Suppressor macrophage treated with lipopolysaccharide for 4 hours (primary cell): ENCODE data around the gene MDFIC.
A peak's percentile ranks its signal among the peaks of the same experiment; 100 is the strongest.

Experiments
- DNase-seq: peaks from one replicate; pipeline ENCODE4 v3.0.0-alpha.2; 2020

The MDFIC gene

DNA sequence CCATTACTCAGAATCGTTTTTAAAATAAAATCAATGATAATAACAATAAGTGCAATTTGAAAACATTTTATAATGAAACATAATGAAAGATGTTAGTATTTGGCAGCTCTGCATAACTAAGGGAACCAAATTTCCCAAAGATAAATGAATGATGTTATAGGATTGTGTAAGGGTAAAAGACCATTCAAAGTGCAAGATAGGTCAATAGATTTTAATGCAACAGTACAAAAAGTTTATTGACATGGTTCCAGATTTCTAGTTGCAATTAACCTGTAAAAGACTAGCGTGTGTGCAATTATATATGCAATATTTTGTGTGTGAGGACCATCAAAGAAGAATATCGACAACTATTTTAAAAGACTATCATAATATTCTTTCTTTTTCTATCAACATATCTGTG, 122.3 kb downstream of the MDFIC start:
- DNase-seq, result no peak

DNA sequence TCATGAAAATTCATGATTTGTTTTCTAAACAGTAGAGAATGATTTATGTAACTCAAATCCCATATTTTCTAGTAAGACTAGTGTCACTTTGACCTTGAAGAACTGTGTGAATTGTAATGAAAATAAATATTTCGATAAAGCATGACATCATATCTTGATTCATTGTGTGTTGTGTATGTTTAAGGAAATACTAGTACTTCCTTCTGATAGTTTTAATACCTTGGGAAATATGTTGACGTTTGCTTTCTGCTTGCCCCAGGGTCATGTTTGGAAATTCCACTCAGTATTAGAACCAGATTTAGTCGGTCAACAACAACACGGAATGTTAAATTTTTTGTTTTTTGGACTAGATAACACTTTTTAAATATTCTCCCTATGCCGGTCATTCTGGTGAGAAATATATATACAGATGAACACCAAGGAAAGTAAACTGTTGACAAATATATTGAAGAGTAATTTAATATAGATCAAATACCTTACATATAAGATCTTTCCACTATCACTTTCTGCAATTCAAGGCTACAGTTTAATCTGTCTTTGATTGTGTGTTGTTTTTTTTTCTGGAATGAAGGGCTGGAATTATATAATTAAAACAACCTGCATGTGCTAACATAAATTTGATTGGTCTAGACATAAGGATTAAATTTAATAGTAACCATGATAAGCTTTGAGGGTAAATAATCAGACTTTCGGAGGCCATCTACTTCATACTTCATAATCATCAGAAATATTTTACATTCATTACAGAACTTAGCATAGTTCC, 126.2 kb downstream of the MDFIC start:
- DNase-seq, result no peak

DNA sequence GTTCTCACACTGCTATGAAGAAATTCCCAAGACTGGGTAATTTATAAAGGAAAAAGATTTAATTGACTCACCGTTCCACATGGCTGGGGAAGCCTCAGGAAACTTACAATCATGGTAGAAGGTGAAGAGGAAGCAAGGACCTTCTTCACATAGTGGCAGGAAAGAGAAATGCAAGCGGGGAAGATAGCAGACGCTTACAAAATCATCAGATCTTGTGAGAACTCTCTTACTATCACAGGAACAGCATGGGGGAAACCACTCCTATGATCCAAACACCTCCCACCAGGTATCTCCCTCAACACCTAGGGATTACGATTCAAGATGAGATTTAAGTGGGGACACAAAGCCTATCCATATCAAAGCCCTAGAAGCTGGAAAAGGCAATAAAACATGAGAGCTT, 130.8 kb downstream of the MDFIC start:
- DNase-seq, result no peak

DNA sequence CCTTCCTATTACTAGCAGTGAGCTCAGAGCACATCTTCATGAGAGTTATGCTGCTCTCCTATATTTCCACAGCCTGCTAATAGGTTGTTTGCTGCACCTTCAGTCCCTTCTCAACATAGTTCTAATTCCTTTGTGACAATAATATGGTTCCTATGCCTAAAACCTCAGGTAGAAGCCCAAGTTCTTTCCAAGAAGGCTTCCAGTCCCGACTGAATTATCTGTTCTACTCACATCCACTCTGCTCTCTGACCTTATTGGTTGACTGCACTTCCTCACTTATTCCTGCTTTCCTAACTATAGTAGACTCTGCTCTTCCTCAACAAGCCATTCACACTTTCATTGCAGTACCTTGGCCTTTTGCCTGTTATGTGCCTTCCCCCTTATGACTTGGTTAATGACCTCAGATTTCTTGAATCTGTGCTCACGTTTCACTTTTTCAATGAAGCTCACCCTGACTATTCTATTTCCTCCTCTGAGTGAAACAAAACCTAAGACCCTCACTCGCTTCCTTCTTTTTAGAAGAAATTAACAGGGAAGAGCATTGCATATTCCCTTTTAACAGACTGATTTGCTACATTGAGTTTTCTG, 132.7 kb downstream of the MDFIC start:
- DNase-seq, result peak; percentile 51

DNA sequence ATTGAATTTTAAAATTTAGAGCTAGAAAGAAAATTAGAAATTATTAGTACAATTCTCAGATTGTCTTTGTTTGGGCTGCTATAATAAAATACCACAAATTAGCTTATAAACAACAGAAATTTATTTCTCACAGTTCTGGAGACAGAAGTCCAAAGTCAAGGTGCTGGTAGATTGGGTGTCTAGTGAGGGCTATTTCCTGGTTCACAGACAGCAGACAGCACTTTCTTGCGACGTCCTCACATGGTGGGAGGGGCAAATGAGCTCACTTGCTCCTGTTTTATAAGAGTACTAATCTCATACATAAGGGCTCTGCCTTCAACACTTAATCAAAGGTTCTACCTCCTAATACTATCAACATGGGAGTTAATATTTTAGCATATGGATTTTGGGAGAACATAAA, 134.1 kb downstream of the MDFIC start:
- DNase-seq, result no peak

DNA sequence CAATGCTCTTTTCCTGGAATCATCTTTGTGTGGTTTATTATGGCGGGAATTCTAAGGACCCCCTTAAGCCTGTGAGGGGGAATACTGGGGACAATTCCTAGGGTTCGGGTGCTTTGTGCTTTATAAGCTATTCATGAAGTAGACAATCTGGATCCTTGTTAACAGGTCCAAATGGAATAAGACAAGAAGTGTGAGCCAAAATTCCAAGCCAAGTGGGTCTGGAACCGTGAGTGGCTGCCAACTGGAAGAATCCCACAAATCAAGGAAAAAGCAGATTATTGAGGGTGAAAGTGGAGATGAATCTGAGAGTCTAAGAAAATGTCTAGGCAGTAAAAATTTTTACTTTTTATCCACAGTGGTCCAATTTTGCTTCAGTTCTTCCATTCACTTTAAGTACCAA, 136.8 kb downstream of the MDFIC start:
- no peak for DNase-seq

DNA sequence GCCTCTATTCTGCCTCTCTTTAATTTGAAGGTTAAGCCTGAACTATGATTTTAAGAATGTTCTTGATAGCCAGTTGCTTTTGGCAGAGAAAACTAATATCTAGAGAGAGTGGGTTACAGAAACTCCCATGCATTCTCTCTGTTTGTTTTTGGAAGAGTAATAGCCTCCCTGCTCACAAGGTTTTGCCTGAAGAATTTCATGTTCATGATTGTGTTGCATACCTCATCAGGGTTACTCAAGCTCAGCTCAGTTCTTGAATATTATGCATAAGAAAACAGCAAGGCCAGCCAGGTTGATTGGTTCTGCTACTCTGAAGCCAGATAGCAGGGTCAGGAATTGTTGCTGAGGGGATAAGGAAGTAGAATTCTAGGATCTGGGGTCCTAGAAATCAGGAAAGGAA, 137.4 kb downstream of the MDFIC start:
- DNase-seq, result no peak

DNA sequence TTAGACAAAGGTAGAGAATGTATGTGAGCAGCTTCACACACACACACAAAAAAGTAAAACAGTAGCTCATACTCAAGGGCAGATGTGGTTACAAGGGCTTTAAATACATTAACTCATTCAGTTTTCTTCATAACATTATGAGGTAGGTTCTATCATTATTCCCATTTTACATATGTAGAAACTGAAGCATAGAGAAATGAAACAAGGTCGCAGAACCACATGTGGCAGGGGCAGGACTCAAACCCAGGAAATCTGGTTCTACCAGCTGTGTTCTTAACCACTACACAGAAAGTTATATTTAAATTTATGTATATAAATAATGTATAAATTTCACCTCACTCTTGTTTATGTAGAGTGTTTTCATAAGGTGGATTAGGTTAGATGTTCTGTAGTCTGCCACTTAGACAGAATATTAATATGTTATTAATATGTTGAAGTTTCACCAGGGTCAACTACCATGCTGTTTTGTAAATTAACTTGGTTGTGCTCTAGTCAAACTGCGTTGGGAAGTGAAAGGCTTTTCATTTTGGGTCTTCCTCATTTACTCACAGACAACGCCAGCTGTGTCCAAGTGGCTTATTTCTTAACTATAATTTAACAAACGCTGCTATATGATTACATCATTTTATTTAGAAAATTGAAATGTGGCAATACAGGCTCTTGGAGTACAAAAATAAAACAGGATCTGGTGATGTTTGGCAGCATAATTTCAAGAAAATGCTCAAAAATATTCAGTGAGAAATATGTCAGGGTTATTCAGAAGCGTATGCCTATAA, 138.4 kb downstream of the MDFIC start:
- peak; percentile 83 for DNase-seq

DNA sequence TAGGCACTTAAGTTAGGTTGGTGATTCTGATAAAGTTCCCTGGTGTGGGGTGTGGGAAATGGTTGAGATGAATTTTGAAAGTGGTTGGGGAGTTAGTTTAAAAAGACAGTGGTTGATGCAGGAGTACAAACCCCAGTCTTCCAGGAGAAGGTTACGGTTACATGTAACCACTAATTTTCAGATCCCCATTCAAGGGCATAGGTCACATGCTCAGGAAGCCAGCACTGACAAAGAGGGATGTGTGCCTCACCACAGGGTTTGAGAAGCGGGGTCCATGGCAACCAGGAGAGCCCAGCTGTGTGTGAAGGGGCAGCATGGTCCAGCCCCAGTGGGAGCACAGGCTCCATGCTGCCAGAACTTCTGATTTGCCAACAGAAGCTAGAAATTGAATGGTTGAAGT, 144.2 kb downstream of the MDFIC start:
- DNase-seq, result no peak

DNA sequence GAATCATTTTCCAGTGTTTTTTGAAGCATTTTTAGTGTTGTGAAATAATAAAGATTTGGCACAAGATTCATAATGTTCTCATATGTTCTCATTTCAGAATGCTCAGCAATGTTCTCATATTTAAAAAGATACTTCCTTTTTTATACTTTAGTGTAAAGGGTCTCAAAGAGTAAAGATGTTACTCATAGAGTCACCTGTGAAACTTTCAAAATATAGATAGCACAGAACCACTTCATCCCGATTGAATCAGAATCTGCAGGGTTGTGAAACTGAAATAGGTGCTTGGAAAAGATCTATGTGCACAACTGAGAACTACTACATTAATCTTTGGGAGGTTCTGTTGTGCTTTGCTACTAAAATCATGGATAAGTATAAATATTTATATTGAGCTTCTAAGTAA, 144.7 kb downstream of the MDFIC start:
- DNase-seq, result no peak

DNA sequence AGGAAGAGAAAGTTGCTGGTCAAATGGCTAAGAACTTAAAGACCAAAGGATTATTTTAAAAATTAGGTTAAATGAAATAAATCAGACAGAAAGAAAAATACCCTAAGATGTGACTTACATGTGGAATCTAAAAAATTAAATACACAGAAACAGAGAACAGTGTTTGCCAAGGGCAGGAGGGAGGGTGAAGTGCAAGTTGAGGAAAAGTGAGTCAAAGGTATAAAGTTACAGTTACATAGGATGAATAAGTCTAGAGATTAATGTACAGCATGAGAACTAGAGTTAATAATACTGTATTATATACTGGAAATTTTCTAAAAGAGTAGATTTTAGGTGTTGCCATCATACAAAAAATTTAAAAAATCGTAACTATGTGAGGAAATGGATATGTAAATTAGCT, 146.3 kb downstream of the MDFIC start:
- no peak for DNase-seq
